ENCODE measurements around the gene C2orf68. TPM values are rescaled to one million over a fixed set of nuclear protein-coding genes. Genes with fewer than 3 reads are reported as not detected.

C2orf68 gene
- total and polyA plus RNA-seq, 2 of the 13 experiments (the other 11 are each of a cell fraction or from before 2014, with no cell fraction given), result 47.1 to 77.4 TPM

DNA sequence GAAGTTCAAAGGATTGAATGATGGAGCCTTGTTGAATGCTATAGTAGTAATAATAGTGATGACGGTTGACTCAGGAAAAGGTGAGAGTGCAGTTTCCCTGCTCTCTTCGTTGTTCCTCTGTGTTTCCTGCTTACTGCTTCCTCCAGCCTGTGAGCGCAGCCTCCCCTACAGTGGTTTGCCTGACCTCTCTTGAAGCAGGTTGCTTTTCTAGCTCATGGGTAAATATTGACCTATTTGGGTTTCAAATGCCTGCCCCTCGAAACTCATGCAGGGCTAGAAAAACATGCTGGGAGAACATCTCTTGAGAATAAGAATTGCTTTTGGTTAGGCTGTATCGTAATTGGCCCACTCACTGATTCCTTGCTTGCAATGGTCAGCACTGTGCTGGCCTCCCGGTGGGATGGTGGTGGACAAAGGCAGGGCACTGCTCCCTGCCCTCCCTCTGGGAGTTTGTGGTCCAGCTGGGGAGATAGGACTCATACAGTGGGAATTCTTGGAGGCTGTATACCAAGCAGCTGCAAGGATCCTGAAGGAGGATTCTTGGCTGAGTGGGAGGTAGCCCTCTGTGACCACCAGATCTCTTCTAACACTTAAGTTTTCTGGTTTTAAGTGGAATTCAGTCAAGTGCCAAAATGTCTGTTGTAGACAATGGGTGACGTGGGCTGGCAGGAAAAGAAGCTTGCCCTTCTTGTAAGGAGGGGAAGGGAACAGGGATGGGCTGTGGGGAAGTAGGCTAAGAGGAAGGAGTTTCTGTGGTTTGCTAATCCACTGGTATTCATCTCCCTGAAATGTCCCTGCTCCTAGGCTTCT lies 21.7 kb downstream of the C2orf68 start (continued):
- TF ChIP-seq ZNF513 (CRISPR knock-in tag; conservative IDR thresholded peaks at IDR 0.05), result no peak
- TF ChIP-seq NFYC (CRISPR knock-in tag; IDR thresholded peaks at IDR 0.05), result no peak
- TF ChIP-seq, protein P1, sequence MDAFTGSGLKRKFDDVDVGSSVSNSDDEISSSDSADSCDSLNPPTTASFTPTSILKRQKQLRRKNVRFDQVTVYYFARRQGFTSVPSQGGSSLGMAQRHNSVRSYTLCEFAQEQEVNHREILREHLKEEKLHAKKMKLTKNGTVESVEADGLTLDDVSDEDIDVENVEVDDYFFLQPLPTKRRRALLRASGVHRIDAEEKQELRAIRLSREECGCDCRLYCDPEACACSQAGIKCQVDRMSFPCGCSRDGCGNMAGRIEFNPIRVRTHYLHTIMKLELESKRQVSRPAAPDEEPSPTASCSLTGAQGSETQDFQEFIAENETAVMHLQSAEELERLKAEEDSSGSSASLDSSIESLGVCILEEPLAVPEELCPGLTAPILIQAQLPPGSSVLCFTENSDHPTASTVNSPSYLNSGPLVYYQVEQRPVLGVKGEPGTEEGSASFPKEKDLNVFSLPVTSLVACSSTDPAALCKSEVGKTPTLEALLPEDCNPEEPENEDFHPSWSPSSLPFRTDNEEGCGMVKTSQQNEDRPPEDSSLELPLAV (CRISPR knock-in tag; conservative IDR thresholded peaks at IDR 0.05; ENCODE audit: low read depth), result no peak
- TF ChIP-seq MIXL1 (CRISPR knock-in tag; IDR thresholded peaks at IDR 0.05), result no peak
- TF ChIP-seq CAMTA2 (CRISPR knock-in tag; IDR thresholded peaks at IDR 0.05; ENCODE audit: borderline replicate concordance), result no peak
- no peak for TF ChIP-seq ZNF777 (CRISPR knock-in tag; IDR thresholded peaks at IDR 0.05)
- TF ChIP-seq SETDB1 (CRISPR knock-in tag; IDR thresholded peaks at IDR 0.05; ENCODE audit: borderline replicate concordance), result no peak
- no peak for TF ChIP-seq ZSCAN22 (CRISPR knock-in tag; IDR thresholded peaks at IDR 0.05)
- no peak for TF ChIP-seq ZNF18 (CRISPR knock-in tag; IDR thresholded peaks at IDR 0.05; ENCODE audit: insufficient replicate concordance)
- no peak for TF ChIP-seq NFKB2 (CRISPR knock-in tag; IDR thresholded peaks at IDR 0.05; ENCODE audit: borderline replicate concordance)
- TF ChIP-seq SRY (CRISPR knock-in tag; IDR thresholded peaks at IDR 0.05), result no peak
- peak; percentile 65; the same call in 1 of the 2 replicates for TF ChIP-seq KMT2A (CRISPR knock-in tag; IDR thresholded peaks at IDR 0.05)
- TF ChIP-seq GATAD1 (CRISPR knock-in tag; IDR thresholded peaks at IDR 0.05), result no peak; the same call in 1 of the 2 replicates
- TF ChIP-seq TGIF2 (CRISPR knock-in tag; IDR thresholded peaks at IDR 0.05), result no peak; the same call in 1 of the 2 replicates
- no peak for TF ChIP-seq HNRNPLL (IDR thresholded peaks at IDR 0.05; ENCODE audit: low read depth, low read length, poor library complexity, severe bottlenecking)
- TF ChIP-seq ATAD3A (CRISPR knock-in tag; IDR thresholded peaks at IDR 0.05), result no peak
- TF ChIP-seq FOXM1 (CRISPR knock-in tag; IDR thresholded peaks at IDR 0.05), result no peak
- no peak for TF ChIP-seq NCOA1 (CRISPR knock-in tag; IDR thresholded peaks at IDR 0.05)
- TF ChIP-seq ZNF546 (CRISPR knock-in tag; conservative IDR thresholded peaks at IDR 0.05), result no peak
- TF ChIP-seq KLF13 (CRISPR knock-in tag; IDR thresholded peaks at IDR 0.05), result no peak
- no peak for TF ChIP-seq KAT7 (CRISPR knock-in tag; IDR thresholded peaks at IDR 0.05; ENCODE audit: borderline replicate concordance)
- no peak for TF ChIP-seq PCBP1 (IDR thresholded peaks at IDR 0.05; ENCODE audit: borderline replicate concordance, low read depth, low read length)
- TF ChIP-seq NFE2 (CRISPR knock-in tag; IDR thresholded peaks at IDR 0.05), result no peak
- TF ChIP-seq ZNF577 (CRISPR knock-in tag; IDR thresholded peaks at IDR 0.05; ENCODE audit: borderline replicate concordance, low read depth), result no peak
- peak; percentile 58 to 79 for TF ChIP-seq NR2F1 (CRISPR knock-in tag; IDR thresholded peaks at IDR 0.05)
- no peak for TF ChIP-seq RORA (CRISPR knock-in tag; IDR thresholded peaks at IDR 0.05)
- no peak for TF ChIP-seq CHCHD3 (CRISPR knock-in tag; IDR thresholded peaks at IDR 0.05)
- no peak for TF ChIP-seq NR1H2 (CRISPR knock-in tag; IDR thresholded peaks at IDR 0.05; ENCODE audit: borderline replicate concordance, low read depth)
